Ramos (cell line): ENCODE results near the gene CFC1.
"Not testable (repeated sequence)": the region's sequence is repeated elsewhere in the genome, so short reads cannot be mapped to it uniquely, and the experiment has no call there.

Experiments
- in situ Hi-C: fragments of 300-500 bp; cut with MboI; formaldehyde crosslinking; loops from one replicate; pipeline ENCODE4 v1.14.3; 2022; ENCODE audit warnings: low sequenced_read_pairs; ENCODE audit not compliant: unreplicated experiment

CFC1 gene

GRCh38 chr2:130584726-130585125, 14.6 kb downstream of the CFC1 start:
- in situ Hi-C loops = not testable (repeated sequence)

DNA sequence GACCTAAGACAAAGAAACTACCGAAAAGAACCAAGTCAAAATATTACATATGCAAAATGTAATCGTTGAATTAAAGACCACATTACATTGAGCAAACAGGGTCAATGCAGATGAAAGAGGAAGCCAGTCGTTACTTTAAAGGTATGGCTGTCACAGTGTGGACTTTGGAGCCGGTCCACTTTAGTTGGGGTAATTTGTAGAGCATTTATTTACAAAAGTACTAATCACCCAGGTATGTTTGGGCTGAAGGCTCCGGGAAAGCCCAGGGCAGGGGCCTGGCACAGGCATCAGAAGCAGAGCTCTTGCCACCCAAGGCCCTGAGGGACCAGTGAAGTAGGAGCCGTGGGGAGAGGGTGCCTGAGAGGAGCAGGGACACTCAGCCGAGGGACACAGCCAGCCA, 15.8 kb downstream of the CFC1 start:
- in situ Hi-C loops = not testable (repeated sequence)

DNA sequence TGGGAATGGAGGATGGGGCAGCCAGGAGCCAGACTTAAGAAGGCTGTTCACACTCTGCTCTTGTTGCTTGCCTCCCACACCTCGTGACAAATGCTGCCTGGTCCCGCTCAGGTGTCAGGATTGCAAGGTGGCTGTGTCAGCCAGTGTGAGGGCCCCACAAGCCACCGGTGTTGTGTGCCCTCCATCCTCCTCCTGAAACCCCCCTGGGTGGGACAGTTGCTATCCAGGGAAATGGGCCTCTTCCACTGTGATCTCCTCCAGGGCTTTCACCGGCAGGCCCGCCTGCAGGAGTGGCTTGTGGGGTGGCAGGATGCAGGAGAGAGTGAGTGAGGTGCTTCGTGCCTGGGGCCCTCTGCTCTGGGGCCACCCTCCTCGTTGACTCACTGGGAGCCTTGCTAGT, 16.4 kb downstream of the CFC1 start:
- in situ Hi-C loops = not testable (repeated sequence)

- in situ Hi-C loops = not testable (repeated sequence)
Observed at GRCh38 chr2:130581491-130581890, 17.9 kb downstream of the CFC1 start.

- in situ Hi-C loops = not testable (repeated sequence)
Observed at GRCh38 chr2:130579121-130579520, 20.3 kb downstream of the CFC1 start.

DNA sequence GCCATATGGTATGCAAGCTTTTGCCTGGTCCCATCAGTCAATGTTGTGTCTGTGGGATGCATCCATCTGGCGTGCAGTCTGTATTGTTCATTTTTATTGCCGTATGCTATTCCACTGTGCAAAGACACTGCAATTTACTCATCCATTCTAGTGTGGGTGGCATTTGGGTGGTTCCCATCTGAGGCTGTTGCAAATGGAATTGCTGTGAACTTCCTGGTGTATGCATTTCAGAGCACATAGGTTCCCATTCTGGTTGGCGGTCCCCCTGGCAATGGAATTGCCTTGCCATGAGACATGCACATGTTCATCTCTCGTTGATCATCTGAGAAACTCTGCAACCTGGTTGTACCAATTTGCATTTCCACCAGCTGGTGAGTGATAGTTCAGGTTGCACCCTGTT, 21.8 kb downstream of the CFC1 start:
- in situ Hi-C loops = not testable (repeated sequence)

GRCh38 chr2:130576209-130576784, 23.1 kb downstream of the CFC1 start:
- in situ Hi-C loops = not testable (repeated sequence)

DNA sequence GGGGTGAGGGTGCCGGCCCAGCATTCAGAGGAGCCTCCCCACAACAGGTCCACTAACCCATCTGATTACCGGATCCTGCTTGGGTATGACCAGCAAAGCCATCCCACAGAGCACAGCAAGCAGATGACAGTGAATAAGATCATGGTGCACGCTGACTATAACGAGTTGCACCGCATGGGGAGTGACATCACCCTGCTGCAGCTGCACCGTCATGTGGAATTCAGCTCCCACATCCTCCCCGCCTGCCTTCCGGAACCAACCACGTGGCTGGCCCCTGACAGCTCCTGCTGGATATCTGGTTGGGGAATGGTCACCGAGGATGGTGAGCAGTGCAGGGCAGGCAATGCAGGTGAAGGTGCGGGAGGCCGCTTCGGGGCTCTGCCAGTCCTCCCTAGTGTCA, 25.1 kb downstream of the CFC1 start:
- in situ Hi-C loops = not testable (repeated sequence)

GRCh38 chr2:130571929-130572328, 27.4 kb downstream of the CFC1 start:
- in situ Hi-C loops = not testable (repeated sequence)

- in situ Hi-C loops = not testable (repeated sequence)
Observed at GRCh38 chr2:130566165-130566564, 33.2 kb downstream of the CFC1 start.

- in situ Hi-C loops = not testable (repeated sequence)
Observed at GRCh38 chr2:130556441-130556840, 42.9 kb downstream of the CFC1 start.

DNA sequence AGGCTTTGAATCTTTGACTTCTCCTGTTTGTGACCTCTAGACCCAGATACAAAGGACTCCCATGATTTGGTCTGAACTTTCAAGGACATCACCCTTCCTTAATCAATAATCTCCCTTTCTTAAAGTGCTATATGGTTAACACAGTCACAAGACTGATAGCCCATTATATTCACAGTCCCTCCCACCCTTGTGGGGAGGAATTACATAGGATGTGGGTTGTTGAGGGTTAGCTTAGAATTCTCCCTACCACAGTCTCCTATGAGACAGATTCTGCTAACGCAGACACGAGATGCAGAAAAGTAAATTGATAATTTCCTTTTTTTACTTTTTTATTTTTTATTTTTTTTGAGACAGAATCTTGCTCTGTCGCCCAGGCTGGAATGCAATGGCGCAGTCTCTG, 45.2 kb downstream of the CFC1 start:
- in situ Hi-C loops = not testable (repeated sequence)

DNA sequence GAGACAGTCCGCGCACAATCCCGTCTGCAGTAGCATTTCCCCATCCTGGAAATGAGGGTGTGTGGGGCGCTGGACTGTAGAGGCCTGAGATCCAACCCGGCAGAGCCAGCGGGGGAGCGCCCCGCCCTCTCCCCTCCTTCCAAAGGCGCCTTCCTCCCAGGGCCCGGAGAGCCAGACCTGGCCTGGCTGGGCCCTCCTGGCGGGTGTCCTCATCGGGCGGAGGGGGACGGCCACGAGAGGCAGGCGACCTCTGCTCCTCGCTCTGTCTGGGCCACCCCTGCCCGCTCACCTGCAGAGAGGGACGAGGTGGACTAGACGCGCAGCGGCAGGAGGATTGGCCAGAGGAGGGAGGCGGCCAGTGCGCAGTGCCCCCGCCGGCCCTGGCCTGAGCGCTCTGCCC, 49.9 kb downstream of the CFC1 start:
- in situ Hi-C loops = not testable (repeated sequence)

- in situ Hi-C loops = not testable (repeated sequence)
Observed at GRCh38 chr2:130548418-130548817, 51.0 kb downstream of the CFC1 start.

- in situ Hi-C loops = not testable (repeated sequence)
Observed at GRCh38 chr2:130544978-130545377, 54.4 kb downstream of the CFC1 start.

- in situ Hi-C loops = not testable (repeated sequence)
Observed at GRCh38 chr2:130543785-130544528, 55.4 kb downstream of the CFC1 start.

- in situ Hi-C loops = not testable (repeated sequence)
Observed at GRCh38 chr2:130542789-130543188, 56.6 kb downstream of the CFC1 start.
